ENCODE measurements around the gene ST3GAL6. TPM values are rescaled to one million over a fixed set of nuclear protein-coding genes. Genes with fewer than 3 reads are reported as not detected.
A peak's percentile ranks its signal among the peaks of the same experiment; 100 is the strongest.

ST3GAL6 gene
- total RNA-seq, 1 donor from 2014 or later = 52.5 TPM

DNA sequence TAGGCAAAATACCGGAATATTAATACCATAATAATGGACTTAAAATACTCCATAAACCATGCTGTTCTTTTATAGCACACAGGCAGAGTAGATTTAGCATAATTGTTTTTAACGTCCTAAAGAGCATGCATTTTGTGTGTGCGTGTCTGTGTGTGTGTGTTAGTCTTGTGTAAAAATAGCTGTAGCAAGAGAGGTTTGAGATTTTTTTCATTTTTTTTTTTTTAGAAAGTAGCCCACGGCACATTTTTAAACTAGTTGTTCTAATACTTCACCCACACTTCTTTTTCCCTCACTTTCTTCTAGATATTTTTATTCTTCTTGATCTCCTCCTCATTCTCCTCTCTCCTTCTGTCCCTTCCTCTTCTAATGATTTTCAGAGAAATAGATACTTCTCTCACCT, 7.5 kb upstream of the ST3GAL6 start:
- DNase-seq = no peak
- Histone ChIP-seq H3K27me3 (ENCODE audit: low read depth) (no peaks in the 10 kb centered on the region), H3K9me3 (replicated peaks) (no peaks in the 10 kb centered on the region), H3K4me3 (no peak overlapping the region), H3K4me1 (peaks cover 79% of the 10 kb centered on the region), H3K36me3 (no peaks in the 10 kb centered on the region), H3K27ac (replicated peaks) (peak overlapping the region; percentile 79)
- intact Hi-C loops (cut with micrococcal nuclease) = no loop called here
- no peak for TF ChIP-seq CTCF (IDR thresholded peaks at IDR 0.05; ENCODE audit: borderline replicate concordance)

DNA sequence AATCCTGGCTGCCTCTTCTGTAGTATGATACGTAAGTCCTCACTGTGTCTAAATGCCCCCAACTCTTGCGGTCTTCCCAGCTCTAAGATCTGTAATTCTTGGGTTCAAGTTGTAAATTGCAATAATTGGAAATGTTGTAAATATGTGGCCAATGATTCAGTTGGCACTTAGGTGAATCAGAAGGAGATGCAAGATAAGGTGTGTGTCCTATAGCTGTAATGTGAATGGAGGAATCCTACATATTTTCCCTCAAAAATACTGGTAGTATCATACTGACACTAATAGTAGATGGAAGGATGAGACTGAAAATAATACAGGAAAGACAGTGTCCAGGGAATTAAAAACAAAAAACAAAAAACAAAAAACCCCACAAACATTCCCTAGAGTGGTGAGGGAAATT, 3.5 kb upstream of the ST3GAL6 start:
- Histone ChIP-seq H3K4me3 (no peak overlapping the region), H3K36me3 (no peaks in the 10 kb centered on the region), H3K27ac (replicated peaks) (peak overlapping the region; percentile 76), H3K9me3 (replicated peaks) (no peaks in the 10 kb centered on the region), H3K4me1 (peaks cover 94% of the 10 kb centered on the region), H3K27me3 (ENCODE audit: low read depth) (no peaks in the 10 kb centered on the region)
- TF ChIP-seq CTCF (IDR thresholded peaks at IDR 0.05; ENCODE audit: borderline replicate concordance) = no peak
- intact Hi-C loops (cut with micrococcal nuclease) = no loop called here
- no peak for DNase-seq

- Histone ChIP-seq H3K9me3 (replicated peaks) (no peaks in the 10 kb centered on the region), H3K4me1 (peaks cover 96% of the 10 kb centered on the region), H3K4me3 (no peak overlapping the region), H3K27me3 (ENCODE audit: low read depth) (no peaks in the 10 kb centered on the region), H3K27ac (replicated peaks) (peak overlapping the region; percentile 76), H3K36me3 (no peaks in the 10 kb centered on the region)
- TF ChIP-seq CTCF (IDR thresholded peaks at IDR 0.05; ENCODE audit: borderline replicate concordance) = no peak
- no peak for DNase-seq
- intact Hi-C loops (cut with micrococcal nuclease) = no loop called here
Observed at GRCh38 chr3:98761643-98762229, 1.4 kb upstream of the ST3GAL6 start.

- H3K4me3 ChIP-seq = peak overlapping the region; percentile 35
- peaks cover 98% of the 10 kb centered on the region for H3K4me1 ChIP-seq
- intact Hi-C loops (cut with micrococcal nuclease) = no loop called here
- no peak for DNase-seq
- H3K27me3 ChIP-seq (ENCODE audit: low read depth) = no peaks in the 10 kb centered on the region
- H3K27ac ChIP-seq (replicated peaks) = peak overlapping the region; percentile 76
- no peaks in the 10 kb centered on the region for H3K36me3 ChIP-seq
- no peaks in the 10 kb centered on the region for H3K9me3 ChIP-seq (replicated peaks)
- TF ChIP-seq CTCF (IDR thresholded peaks at IDR 0.05; ENCODE audit: borderline replicate concordance) = no peak
Observed at GRCh38 chr3:98763819-98764418, 779 bp downstream of the ST3GAL6 start.

- TF ChIP-seq CTCF (IDR thresholded peaks at IDR 0.05; ENCODE audit: borderline replicate concordance) = no peak
- Histone ChIP-seq H3K36me3 (no peaks in the 10 kb centered on the region), H3K9me3 (replicated peaks) (no peaks in the 10 kb centered on the region), H3K27ac (replicated peaks) (peak overlapping the region; percentile 76), H3K27me3 (ENCODE audit: low read depth) (no peaks in the 10 kb centered on the region), H3K4me1 (peaks cover 98% of the 10 kb centered on the region), H3K4me3 (peak overlapping the region; percentile 35)
- DNase-seq = no peak
- intact Hi-C loops (cut with micrococcal nuclease) = no loop called here
Observed at GRCh38 chr3:98764472-98764884, 1.3 kb downstream of the ST3GAL6 start.

Data from left ventricle myocardium inferior (tissue), 1 donor.